ENCODE measurements around the gene MMRN2.

GRCh38 chr10:86962981-86963310 lies 5.5 kb upstream of the MMRN2 start:
- TF ChIP-seq CTCF (IDR thresholded peaks at IDR 0.05), result no peak
- TF ChIP-seq POLR2A (IDR thresholded peaks at IDR 0.05), result no peak

Measured in breast epithelium (tissue), 3 donors.